ENCODE measurements around the gene COMT. TPM values are rescaled to one million over a fixed set of nuclear protein-coding genes. Genes with fewer than 3 reads are reported as not detected.

Gene COMT
- total and polyA plus RNA-seq, 4 experiments from 2014 or later, result 36.8 to 93.9 (median 66.1) TPM

GRCh38 chr22:19909350-19910179, 32.0 kb upstream of the COMT start:
- H3K4me3 Mint-ChIP-seq, result peak overlapping the region in 2 of 8 donors; percentile 13 to 53
- peak; percentile 73 to 77 (median 76) for DNase-seq
- intact Hi-C loops (cut with micrococcal nuclease), result loop anchor here (1.0 to 2.0 kb wide), 4 partner anchors 17 to 179 kb away; no protein-coding TSS in a partner anchor
- peaks cover 14% of the 10 kb centered on the region for H3K36me3 ChIP-seq (ENCODE audit: insufficient read depth, low read length)
- H3K4me1 Mint-ChIP-seq, result peaks cover 2 to 6% (median 5%) of the 10 kb centered on the region in 4 donors
- H3K27ac ChIP-seq (ENCODE audit: low read depth, low read length), result no peak overlapping the region
- no peaks in the 10 kb centered on the region for H3K27me3 Mint-ChIP-seq
- H3K9me3 ChIP-seq (ENCODE audit: control insufficient read depth in 1 of 2, low read length in 2 of 2), result no peaks in the 10 kb centered on the region
- ChIA-PET CTCF (ENCODE audit: partially characterized antibody) (interaction anchor here (0.6 to 5.9 kb wide), 16 partner anchors 9 to 198 kb away, joined by 3 to 100 read pairs (median 5); no protein-coding TSS in a partner anchor), POLR2A (ENCODE audit: partially characterized antibody) (interaction anchor here (0.7 to 1.4 kb wide), 5 partner anchors 13 to 179 kb away, joined by 3 to 8 read pairs (median 6); no protein-coding TSS in a partner anchor)
- no peaks in the 10 kb centered on the region for H3K27me3 ChIP-seq (ENCODE audit: insufficient read depth, low read length)
- peaks cover 0 to 6% (median 0%) of the 10 kb centered on the region in 8 donors for H3K9me3 Mint-ChIP-seq
- H3K36me3 Mint-ChIP-seq, result peaks cover 30 to 34% of the 10 kb centered on the region in 2 donors
- no peak overlapping the region for H3K4me3 ChIP-seq (ENCODE audit: low read length in 2 of 2)
- H3K4me1 ChIP-seq (ENCODE audit: insufficient read depth, low read length), result peaks cover 7% of the 10 kb centered on the region
- H3K27ac Mint-ChIP-seq, result peak overlapping the region in 6 of 7 donors; percentile 22 to 92 (median 71)

- no peak overlapping the region for H3K4me3 ChIP-seq (ENCODE audit: low read length in 2 of 2)
- CTCF ChIA-PET (ENCODE audit: partially characterized antibody), result interaction anchor here (0.6 to 5.9 kb wide), 17 partner anchors 8 to 199 kb away, joined by 3 to 100 read pairs (median 5); no protein-coding TSS in a partner anchor
- H3K9me3 ChIP-seq (ENCODE audit: control insufficient read depth in 1 of 2, low read length in 2 of 2), result no peaks in the 10 kb centered on the region
- peaks cover 21% of the 10 kb centered on the region for H3K36me3 ChIP-seq (ENCODE audit: insufficient read depth, low read length)
- H3K27ac Mint-ChIP-seq, result peak overlapping the region in 2 of 7 donors; percentile 36 to 90
- H3K36me3 Mint-ChIP-seq, result peaks cover 37 to 41% of the 10 kb centered on the region in 2 donors
- no peak for DNase-seq
- intact Hi-C loops (cut with micrococcal nuclease), result loop anchor here (1.0 kb wide), 3 partner anchors 37 to 180 kb away; no protein-coding TSS in a partner anchor
- H3K9me3 Mint-ChIP-seq, result peaks cover 0 to 6% (median 0%) of the 10 kb centered on the region in 8 donors
- H3K4me1 ChIP-seq (ENCODE audit: insufficient read depth, low read length), result peaks cover 7% of the 10 kb centered on the region
- H3K27ac ChIP-seq (ENCODE audit: low read depth, low read length), result no peak overlapping the region
- no peak overlapping the region for H3K4me3 Mint-ChIP-seq
- no peaks in the 10 kb centered on the region for H3K27me3 ChIP-seq (ENCODE audit: insufficient read depth, low read length)
- POLR2A ChIA-PET (ENCODE audit: partially characterized antibody), result interaction anchor here (0.7 to 1.4 kb wide), 5 partner anchors 13 to 180 kb away, joined by 3 to 8 read pairs (median 6); no protein-coding TSS in a partner anchor
- no peaks in the 10 kb centered on the region for H3K27me3 Mint-ChIP-seq
- peaks cover 2 to 6% (median 5%) of the 10 kb centered on the region in 4 donors for H3K4me1 Mint-ChIP-seq
Measured at GRCh38 chr22:19910180-19910744, 31.3 kb upstream of the COMT start.

GRCh38 chr22:19911540-19912270, 29.9 kb upstream of the COMT start:
- CTCF ChIA-PET (ENCODE audit: partially characterized antibody), result interaction anchor here (1.1 to 5.9 kb wide), 6 partner anchors 14 to 180 kb away, joined by 3 to 100 read pairs (median 9); no protein-coding TSS in a partner anchor
- Mint-ChIP-seq H3K27me3 (no peaks in the 10 kb centered on the region), H3K27ac (peak overlapping the region in 1 of 7 donors; percentile 19), H3K4me1 (peaks cover 2 to 6% (median 5%) of the 10 kb centered on the region in 4 donors), H3K4me3 (no peak overlapping the region), H3K36me3 (peaks cover 39 to 43% of the 10 kb centered on the region in 2 donors), H3K9me3 (peaks cover 0 to 6% (median 0%) of the 10 kb centered on the region in 8 donors)
- no peak overlapping the region for H3K27ac ChIP-seq (ENCODE audit: low read depth, low read length)
- H3K36me3 ChIP-seq (ENCODE audit: insufficient read depth, low read length), result peaks cover 29% of the 10 kb centered on the region
- intact Hi-C loops (cut with micrococcal nuclease), result no loop called here
- no peaks in the 10 kb centered on the region for H3K9me3 ChIP-seq (ENCODE audit: control insufficient read depth in 1 of 2, low read length in 2 of 2)
- H3K27me3 ChIP-seq (ENCODE audit: insufficient read depth, low read length), result no peaks in the 10 kb centered on the region
- POLR2A ChIA-PET (ENCODE audit: partially characterized antibody), result no interaction called here
- H3K4me3 ChIP-seq (ENCODE audit: low read length in 2 of 2), result no peak overlapping the region
- no peak for DNase-seq
- peaks cover 7% of the 10 kb centered on the region for H3K4me1 ChIP-seq (ENCODE audit: insufficient read depth, low read length)

GRCh38 chr22:19912271-19912999, 29.1 kb upstream of the COMT start:
- Histone ChIP-seq H3K4me1 (ENCODE audit: insufficient read depth, low read length) (peaks cover 7% of the 10 kb centered on the region), H3K27me3 (ENCODE audit: insufficient read depth, low read length) (no peaks in the 10 kb centered on the region), H3K27ac (ENCODE audit: low read depth, low read length) (no peak overlapping the region), H3K9me3 (ENCODE audit: control insufficient read depth in 1 of 2, low read length in 2 of 2) (no peaks in the 10 kb centered on the region), H3K4me3 (ENCODE audit: low read length in 2 of 2) (no peak overlapping the region), H3K36me3 (ENCODE audit: insufficient read depth, low read length) (peaks cover 33% of the 10 kb centered on the region)
- Mint-ChIP-seq H3K27me3 (no peaks in the 10 kb centered on the region), H3K4me3 (no peak overlapping the region), H3K9me3 (peaks cover 0 to 6% (median 0%) of the 10 kb centered on the region in 8 donors), H3K36me3 (peaks cover 41 to 47% of the 10 kb centered on the region in 2 donors), H3K27ac (no peak overlapping the region), H3K4me1 (peaks cover 2 to 6% (median 5%) of the 10 kb centered on the region in 4 donors)
- ChIA-PET POLR2A (ENCODE audit: partially characterized antibody) (interaction anchor here (1.5 kb wide), 1 partner anchor 182 kb away, joined by 5 read pairs; no protein-coding TSS in a partner anchor), CTCF (ENCODE audit: partially characterized antibody) (interaction anchor here (0.6 to 5.9 kb wide), 4 partner anchors 36 to 181 kb away, joined by 3 to 100 read pairs (median 34); no protein-coding TSS in a partner anchor)
- no peak for DNase-seq
- intact Hi-C loops (cut with micrococcal nuclease), result no loop called here

- Mint-ChIP-seq H3K27ac (no peak overlapping the region), H3K4me1 (peaks cover 2 to 6% (median 5%) of the 10 kb centered on the region in 4 donors), H3K36me3 (peaks cover 39 to 48% of the 10 kb centered on the region in 2 donors), H3K4me3 (no peak overlapping the region), H3K27me3 (no peaks in the 10 kb centered on the region), H3K9me3 (peaks cover 0 to 6% (median 0%) of the 10 kb centered on the region in 8 donors)
- ChIA-PET CTCF (ENCODE audit: partially characterized antibody) (interaction anchor here (0.6 to 5.9 kb wide), 5 partner anchors 27 to 182 kb away, joined by 3 to 100 read pairs (median 3); no protein-coding TSS in a partner anchor), POLR2A (ENCODE audit: partially characterized antibody) (interaction anchor here (0.8 to 1.5 kb wide), 2 partner anchors 168 to 183 kb away, joined by 3 to 5 read pairs; no protein-coding TSS in a partner anchor)
- DNase-seq, result no peak
- Histone ChIP-seq H3K4me1 (ENCODE audit: insufficient read depth, low read length) (peaks cover 7% of the 10 kb centered on the region), H3K36me3 (ENCODE audit: insufficient read depth, low read length) (peaks cover 43% of the 10 kb centered on the region), H3K4me3 (ENCODE audit: low read length in 2 of 2) (no peak overlapping the region), H3K27ac (ENCODE audit: low read depth, low read length) (no peak overlapping the region), H3K27me3 (ENCODE audit: insufficient read depth, low read length) (no peaks in the 10 kb centered on the region), H3K9me3 (ENCODE audit: control insufficient read depth in 1 of 2, low read length in 2 of 2) (no peaks in the 10 kb centered on the region)
- intact Hi-C loops (cut with micrococcal nuclease), result no loop called here
Measured at GRCh38 chr22:19913337-19913936, 28.1 kb upstream of the COMT start.

Data from CD4-positive, alpha-beta memory T cell (primary cell).